NCI-H748 (cell line): ENCODE data around the gene SCRN2.

Experiments
- DNase-seq: peaks from one replicate; lab custom pipeline; 2025; ENCODE audit not compliant: unreplicated experiment; lab: John Stamatoyannopoulos, UW

The SCRN2 gene

DNA sequence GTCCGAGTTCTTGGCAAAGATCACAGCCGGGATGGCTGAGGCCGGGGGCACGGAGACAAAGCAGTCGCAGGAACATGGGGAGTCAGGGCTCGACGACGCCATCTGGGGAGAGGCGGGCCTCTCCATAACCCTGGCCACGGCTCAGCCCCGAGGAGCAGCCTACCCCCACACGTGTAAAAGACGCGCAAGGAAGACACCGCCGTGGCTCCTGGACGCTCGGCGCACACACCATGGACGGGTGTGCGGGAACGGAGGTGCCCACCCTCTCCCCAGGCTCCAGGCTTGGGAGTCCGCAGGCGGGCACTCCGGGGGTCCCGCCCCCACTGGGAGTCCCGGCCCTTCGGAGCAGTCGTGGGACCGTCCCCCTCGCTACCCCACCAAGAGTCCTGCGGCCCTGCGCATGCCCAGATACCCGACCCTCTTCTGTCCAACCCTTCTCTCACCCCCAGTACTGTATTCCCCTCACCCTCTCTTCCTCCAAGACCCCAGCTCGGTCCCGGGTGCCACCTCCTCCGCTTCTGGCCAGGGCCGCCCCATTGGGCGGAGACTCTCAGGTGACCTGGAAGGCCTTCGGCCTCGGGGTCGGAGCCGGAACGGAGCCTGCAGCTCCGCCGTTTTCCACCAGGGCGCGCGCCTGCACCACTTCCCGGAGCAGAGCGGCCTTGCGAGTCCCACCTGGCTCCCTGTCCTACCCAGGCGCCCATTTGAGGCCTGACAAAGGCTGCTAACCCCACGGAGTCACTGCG, at the start of gene SCRN2:
Gene SCRN2 (minus strand): TSS at position 532 of the 746 bp plus-strand sequence. CDS start 430 bp downstream, at position 102.
- peak; percentile 87 for DNase-seq

DNA sequence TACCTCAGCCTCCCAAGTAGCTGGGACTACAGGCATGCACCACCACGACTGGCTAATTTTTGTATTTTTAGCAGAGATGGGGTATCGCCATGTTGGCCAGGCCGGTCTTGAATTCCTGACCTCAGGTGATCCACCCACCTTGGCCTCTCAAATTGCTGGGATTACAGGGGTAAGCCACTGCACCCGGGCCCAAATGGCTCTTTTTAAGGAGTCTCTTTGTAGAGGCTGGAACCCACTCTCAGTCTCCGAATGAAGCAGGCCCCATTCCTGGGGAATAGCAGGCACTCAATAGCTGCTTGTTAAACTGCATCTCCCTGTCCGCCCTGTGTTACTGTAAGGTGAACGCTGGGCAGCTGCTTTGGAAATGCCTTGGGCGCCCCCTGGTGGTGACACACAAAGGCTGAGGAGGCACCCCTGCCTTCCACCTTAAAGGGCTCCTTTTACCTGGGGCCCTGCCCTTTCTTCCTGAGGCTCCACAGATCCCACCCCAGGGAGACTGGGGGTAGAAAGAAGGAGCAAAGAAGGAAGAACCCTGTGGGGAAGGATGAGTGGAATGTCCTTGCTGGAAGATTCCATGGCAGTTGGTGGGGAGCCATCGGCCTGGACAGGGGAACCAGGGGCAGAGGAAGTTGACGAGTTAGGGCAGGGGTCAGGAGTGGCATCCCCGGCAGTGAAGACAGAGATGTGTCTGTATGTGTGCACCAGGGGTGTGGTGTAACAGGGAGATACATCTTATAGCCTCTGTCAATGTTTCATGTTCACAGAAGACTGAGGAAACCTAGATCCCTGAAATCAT, 48.9 kb upstream of the SCRN2 start:
- peak; percentile 85 for DNase-seq

DNA sequence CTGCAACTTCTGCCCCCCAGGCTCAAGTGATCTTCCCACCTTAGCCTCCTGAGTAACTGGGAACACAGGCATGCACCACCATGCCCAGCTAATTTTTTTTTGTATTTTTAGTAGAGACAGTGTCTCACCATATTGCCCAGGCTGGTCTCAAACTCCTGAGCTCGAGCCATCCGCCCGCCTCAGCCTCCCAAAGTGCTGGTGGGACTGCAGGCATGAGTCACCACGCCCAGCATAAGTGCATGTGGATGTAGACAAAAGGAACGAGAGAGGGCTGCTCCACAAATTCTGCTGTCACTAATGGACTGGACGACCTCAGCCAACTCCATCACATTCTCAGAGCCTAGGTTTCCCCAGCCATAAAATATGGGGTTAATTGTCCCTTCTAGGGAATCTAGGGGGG, 47.2 kb upstream of the SCRN2 start:
- DNase-seq: no peak

DNA sequence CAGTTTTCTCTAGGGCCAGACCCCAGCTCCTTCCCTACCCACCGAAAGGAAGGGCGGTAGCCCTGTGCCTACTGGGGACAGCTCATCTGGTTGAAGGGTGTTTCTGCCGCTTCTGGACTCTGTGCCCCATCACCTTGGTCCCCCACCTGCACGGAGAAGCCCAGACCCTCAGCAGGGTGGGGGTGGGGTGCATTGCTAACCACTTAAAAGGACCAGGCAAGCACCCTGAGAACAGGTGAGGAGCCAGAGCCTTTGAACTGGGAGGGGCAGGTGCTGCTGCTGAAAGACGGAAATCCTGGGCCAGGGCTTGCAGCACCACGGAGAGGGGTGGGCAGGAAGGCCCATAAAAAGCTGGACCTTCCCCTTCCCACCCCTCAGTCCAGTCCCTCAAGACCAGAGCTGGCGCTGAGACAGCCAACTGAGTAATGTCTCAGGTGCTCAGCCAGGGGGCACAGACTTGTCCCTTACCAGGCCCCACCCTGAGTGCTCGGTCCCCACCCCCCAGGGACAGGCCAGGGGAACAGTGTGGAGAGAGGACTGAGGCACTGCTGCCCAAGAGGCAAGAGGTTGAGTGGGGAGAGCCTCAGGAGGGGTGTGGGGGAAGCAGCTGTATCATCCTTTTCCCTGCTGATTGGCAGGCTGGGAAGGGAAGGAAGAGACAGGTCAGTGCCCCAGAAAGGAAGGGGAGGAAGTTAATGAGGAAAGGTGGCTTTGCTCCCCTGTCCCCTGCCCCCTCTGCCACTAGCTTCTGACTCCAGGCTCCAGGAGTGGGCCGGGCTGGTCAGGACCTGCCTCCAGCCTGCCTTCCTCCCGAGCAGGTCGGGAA, 44.0 kb upstream of the SCRN2 start:
- DNase-seq: no peak

DNA sequence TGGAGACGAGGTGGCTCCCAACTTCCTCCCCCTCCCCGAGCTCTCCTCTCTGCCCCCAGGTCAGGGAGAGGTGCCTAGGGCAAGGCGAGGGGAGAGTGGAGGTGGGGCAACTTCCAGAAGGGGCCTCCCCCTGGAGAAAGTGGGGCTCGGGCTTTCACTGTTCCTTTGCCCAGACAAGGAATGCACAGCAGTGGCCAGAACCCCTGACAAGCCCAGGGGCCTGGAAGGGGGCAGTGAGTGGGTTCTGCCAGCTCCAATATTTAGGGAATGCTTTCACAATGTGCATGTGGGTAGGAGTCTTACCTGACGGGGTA, 43.3 kb upstream of the SCRN2 start:
- DNase-seq: no peak

DNA sequence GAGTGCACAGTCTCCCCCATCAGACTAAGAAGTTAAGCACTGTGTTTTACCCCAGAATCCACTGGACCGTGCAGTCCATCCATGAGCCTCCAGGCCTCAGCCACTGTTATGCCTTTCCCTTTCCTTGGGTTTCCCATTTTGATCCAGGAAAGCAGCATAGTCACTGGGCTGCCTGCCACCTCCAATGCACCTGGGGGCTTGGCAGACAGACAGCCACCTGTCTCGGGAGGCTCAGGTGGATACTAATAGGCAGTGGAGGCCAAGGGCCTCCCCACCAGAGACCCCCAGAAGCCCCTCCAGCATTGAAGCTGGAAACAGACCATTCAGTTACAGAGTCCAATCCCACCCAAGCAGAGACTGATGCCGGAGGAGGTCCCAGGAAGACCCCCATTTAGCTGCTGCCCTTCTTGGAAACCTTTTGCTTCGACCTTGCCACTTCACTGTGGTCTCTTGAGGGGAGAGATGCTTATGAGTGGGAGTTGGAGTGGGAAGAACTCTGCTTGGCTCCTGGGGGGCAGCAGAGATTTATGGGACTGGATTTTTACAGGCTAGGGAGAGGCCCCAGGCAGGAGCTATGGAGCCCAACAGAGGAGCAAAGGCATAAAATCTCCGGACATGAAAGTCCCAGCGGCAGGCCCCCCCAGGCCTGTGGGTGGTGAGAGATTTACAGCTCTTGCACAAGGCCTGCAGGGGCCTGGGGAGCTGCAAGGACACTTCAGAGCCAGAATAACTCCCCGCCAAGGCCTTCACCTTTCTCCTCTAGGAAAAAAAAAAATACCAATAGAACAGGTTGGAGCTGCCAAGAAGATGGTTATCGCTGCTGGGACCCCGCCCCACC, 42.7 kb upstream of the SCRN2 start:
- DNase-seq: no peak

DNA sequence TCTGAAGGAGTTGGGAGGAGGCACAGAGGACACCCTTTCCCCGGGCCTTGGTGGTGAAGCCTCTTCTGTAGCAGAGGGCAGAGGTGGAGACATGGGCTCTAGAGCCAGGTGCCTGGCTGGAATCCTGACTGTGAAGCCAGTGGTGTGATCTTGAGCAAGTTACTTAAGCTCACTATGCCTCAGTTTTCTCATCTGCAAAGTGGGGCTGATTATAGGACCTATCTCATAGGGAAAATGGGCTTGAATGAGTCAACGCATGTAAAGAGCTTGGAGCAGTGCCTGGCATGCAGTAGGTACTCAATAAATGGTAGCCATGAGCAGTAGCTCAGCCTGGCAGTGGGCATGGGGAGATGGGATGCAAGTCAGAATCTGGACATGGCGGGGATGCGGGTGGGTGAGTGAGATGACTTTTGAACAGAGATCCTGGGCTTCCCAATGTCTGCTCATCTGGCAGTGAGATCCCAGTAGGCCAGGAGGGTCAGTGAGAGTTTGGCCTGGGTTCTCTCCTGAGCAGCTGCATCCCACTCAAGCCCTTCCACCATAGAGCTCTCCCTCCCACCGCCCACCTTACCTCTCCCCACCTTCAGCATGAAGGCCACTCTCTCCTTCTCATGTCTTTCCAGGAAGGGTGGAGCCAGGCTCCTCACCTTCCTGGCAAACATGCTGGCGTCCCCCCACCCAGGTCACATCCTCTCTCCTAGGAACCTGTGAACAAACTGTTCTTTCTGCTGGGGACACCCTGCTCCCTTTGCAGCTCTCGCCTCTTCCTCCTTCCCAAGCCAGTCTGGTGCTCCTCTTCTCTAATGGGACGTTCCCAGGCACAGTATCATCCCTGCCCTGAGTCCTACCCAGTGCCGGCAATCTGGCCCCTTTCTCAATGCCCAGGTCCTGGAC, 41.9 kb upstream of the SCRN2 start:
- DNase-seq: no peak

DNA sequence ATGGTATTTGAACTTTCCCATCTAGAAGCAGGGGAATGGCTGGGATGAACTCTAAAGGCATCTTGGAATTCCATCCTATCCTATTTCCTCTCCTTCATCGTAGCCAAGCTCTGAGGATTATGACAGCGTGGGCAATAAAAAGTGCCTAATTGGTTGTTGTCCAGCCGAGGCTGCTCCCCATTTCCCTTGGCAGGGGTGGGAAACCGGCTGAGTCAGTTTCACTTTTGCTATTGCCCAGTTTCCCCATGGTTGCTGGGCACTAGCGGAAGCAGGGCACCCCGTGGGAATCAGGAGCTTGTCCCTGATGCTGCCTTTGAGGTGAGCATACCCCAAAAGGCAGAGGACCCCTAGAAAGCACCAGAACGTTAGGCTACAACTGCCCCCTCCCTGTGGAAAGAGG, 41.2 kb upstream of the SCRN2 start:
- DNase-seq: no peak

DNA sequence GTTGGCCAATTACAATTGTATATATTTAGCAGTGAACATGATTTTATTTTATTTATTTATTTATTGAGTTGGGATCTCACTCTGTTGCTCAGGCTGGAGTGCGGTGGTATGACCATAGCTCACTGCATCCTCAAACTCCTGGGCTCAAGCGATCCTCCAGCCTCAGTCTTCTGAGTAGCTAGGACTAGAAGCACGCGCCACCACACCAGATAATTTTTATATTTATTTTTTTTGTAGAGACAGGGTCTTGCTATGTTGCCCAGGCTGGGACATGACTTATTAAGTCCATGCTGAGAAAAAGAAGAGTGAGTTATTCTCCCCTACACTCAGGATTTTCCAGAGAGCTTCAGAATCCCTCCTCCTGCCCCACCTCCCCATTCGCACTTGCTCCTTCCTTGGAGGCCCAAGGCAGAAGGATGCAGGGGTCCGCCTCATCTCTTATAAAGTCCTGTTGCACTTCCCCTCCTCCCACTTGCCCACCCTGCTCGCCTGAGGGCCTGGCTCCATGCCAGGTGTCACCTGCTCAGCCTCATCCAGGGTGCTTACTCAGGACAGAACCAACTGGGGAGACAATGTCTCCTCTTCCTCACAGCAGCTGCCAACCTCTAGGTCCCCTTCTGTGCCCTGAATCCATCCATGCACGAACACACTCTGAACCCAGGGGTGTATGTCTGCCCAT, 38.8 kb upstream of the SCRN2 start:
- DNase-seq: no peak

DNA sequence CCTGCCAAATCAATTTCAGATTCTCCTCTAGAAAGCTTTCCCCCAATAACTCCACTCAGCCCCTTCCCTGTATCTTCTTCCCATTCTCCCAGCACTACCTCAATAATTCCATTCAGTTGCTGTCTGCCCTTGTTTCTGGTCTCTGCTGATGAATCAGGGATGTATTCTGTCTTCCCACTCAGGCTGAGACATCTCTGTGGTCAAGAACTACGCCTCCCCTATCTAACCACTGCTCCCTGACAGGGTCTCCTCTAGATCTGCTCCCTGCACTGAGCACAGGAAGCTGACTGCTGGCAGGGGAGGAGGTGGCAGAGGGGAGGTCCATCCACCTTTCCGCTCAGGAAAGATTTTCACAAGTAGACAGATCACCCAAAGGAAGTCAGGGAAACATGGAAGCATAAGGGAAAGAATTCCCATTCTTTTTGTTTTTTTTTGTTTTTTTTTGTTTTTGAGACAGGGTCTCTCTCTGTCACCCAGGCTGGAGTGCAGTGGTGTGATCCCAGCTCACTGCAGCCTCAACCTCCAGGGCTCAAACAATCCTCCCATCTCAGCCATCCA, 38.0 kb upstream of the SCRN2 start:
- DNase-seq: no peak

DNA sequence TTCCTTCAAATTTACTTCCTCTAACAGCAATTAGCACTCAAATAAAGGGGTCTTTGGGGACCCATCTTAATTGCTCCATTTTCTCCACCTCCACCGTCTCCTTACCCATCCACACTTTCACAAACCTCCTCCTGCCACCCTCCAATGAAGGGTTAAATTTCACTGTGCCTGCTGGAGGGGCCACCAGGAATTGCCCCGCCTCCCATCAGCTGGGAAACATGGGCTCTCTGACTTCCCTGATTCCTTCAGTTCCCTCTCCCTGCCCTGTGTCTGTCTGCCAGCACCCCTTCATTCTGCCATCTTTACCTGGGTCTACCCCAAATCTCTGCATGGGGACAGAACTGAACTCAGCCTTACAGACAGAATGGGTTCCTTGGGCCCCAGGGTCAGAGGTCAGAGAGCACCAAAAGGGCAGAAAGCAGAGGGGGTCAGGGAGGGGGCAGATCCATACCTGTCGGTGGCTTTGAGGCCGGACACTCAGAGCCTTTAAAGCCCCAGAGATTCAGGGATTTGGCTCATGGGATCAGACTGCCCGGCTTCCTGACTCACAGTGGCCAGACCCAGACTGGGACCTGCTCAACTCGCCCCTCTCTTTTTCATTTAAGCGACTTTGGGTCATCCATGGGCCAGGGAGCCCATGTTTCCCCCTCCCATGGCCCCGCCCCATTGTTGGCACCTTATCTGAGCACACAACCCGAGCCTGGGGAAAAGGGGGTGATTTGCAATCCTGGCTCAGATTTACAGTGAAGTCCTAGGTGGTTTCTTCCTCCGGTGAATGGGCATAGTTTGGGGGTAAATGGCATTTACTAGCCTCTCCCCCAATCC, 37.3 kb upstream of the SCRN2 start:
- no peak for DNase-seq

DNA sequence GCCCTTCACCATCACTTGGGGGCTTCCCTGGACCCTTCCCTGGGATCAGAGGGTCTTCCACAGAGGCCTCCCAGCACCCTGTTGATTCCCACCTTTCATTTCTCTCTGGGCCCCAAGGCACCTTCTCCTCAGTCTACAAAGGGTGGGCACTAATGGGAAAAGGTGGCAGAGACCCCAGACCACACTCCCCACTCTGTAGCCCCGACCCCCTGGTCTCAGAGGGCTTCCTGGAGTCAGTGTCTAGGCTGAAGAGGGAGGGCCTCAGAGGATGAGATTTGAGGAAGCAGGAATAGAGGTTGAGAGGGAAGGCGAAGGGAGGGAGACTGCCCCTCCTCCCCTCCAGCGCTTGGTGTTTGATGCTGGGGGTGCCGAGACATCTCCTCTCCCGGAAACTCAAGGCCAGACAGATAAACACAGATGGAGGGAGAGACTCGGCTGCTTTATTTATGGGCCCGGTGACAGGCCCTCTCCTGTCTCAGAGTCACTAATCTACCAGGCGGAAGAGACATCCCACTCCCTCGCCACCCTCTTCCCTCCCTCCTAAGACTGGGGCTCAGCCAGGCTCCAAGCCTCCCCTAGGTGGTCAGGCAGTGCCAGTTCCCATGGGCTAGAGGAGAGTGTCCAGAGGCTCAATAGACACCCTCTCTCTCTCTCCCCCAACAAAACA, 36.4 kb upstream of the SCRN2 start:
- no peak for DNase-seq

DNA sequence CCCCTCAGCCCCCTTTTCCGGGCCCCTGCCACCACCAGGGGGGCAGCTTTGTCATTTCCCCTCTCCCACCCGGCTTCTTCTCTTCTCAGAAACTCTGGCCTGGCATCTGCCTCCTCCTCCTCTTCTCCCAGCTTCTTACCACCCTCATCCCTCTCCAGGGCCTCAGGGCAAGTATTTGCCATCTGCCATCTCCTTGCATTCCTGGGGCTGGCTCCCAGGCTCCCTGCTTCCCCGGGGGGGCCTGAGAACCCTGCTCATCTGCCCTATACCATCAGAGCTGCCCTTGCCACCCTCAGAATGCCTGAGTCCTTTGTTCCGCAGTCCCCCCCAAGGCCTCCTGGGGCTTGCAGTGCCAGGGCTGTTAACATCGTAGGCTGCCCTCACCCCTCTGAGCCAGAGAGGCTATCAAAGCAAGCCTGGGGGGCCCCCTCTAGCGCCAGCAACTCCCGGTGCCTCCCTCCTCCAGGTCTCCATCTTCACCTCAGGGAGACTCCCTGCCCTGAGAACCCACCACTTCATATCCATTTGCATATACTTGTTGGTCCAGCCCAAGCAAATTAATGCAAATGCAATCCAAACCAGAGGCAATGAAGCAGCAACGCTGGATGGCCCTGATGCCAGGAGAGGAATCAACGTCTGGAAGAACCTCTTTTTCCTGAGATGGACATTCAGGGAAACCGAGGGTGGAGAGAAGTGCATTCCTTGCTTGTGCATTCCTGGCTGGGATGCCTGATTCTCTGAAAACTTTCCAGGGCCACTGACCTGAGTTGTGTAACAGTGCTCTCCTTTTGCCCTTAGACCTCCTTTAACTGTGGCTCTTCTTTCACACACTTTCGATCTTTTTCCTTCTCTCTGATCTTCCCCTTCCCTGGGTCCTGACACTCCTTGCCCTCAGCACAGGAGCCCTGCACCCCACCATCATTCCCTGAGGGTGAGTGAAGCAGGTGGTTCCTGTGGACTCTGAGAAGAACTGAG, 34.2 kb upstream of the SCRN2 start:
- no peak for DNase-seq

DNA sequence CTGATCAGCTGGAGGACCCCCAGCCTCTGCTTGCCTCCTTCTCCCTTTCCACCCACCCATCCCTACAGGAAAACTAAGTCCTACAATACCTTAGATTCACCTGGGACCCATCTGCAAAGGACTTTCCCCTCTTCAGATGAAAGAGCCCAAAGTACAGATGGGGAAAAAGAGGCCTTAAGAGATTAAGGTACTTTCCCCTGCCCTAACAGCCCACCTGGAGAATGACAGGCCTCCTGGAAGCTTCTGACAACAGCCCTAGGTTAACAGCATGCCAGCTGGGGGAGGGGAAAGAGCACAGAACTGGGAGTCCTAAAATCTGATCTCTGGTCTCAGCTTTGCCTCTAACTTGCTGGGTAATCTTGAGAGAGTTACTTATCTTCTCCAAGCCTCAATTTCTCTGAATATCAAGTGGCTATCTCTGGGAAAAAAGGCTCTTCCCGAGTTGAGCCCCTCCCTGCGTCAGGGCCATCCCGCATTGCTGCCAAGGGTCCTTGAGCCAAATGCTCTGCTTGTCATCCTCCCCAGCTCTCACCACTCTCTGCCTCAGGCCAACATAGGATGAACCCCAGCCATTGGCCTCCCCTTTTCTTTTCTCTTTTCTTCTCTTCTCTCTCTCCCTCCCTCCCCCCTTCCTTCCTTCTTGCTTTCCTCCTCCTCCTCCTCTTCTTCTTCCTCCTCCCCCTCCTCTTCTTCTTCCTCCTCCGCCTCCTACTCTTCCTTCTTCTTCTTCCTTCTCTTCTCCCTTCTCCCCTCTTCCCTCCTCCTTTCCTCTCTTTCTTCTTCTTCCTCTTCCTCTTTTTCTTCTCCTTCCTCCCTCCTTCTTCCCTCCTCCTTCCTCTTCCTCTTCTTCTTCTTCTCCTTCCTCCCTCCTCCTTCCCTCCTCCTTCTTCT, 32.4 kb upstream of the SCRN2 start:
- DNase-seq: no peak

DNA sequence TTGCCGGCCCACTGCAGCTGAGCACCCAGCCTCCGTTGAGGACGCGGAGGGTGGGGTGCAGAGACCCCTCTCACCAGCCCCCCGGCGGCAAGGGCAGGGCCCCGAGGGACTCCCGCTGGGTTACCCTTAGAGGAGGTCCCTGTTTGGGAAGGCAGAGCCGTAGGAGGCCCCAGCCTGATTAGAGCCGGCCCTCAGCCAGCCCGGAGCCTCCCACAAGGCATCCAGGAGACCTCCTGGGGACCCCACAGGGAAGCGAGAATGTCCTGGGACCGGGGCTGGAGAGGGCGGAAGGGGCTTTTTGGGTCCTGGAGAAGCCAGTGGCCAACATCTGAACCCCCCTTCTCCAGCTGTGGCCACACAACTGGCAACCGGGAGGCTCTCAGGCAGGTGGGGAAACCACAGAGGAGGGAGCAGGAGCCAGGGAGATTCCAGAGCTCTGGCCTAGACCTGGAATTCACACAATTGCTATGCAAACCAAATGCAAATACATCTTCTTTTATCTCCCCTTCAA, 31.6 kb upstream of the SCRN2 start:
- DNase-seq: no peak
